Measurements from ENCODE around the gene ANKRD62.

GRCh38 chr18:12074736-12075135 lies 18.9 kb upstream of the ANKRD62 start:
- TF ChIP-seq FOS (IDR thresholded peaks at IDR 0.05; ENCODE audit: low read depth, low read length) (no peak), MXI1 (IDR thresholded peaks at IDR 0.05; ENCODE audit: borderline replicate concordance, low read depth, low read length) (no peak), POLR2A (IDR thresholded peaks at IDR 0.05; ENCODE audit: low read depth, low read length) (no peak)

Measured in IMR-90 (cell line).